ENCODE data around the gene IRF2BPL.

Gene IRF2BPL

DNA sequence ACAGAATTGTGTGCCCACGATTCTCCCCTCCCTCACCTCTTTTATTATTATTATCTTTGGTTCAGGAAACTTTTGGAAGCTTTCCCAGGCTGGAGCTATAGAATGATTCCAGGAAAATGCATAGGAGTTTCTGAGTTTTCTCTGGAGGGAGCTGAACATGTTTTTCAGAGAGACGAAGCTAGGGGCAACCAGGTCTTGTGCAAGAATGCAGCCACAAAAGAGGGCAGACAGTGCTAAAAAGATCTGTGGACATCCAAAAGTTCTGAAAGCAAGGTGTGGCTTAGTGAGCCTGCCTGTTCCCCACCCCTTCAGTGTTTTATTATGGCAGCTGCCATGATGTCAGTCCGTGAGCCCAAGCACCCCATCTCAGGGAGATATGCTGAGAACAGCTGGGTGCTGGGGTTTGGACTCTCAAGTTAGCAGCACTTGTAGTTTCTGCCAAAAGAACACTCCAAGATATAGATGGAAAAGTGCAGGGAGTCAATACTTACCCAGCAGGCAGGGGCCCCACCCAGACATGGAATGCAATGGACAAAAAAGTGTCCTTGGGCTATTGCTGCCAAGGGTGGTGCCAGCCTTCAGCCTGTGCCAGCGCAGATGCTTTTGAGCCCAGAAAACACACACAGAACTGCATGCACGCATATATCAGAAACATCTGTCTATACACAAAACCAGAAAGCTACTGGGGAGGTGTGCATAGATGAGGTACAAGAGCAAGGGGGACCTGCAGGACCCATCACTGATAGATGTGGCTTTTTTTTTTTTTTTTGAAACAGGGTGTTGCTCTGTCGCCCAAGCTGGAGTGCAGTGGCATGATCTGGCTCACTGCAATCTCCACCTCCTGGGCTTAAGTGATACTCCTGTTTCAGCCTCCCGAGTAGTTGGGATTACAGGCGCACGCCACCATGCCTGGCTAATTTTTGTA, 17.0 kb upstream of the IRF2BPL start:
- TF ChIP-seq JUND (IDR thresholded peaks at IDR 0.05; ENCODE audit: low read depth), result no peak
- in situ Hi-C loops (cut with HindIII; ENCODE audit: low pct_unique_long_range_greater_than_20kb, low sequenced_read_pairs), result no loop called here
- DNase-seq (ENCODE audit: low read depth in 1 of 2, low spot score in 1 of 2), result no peak

DNA sequence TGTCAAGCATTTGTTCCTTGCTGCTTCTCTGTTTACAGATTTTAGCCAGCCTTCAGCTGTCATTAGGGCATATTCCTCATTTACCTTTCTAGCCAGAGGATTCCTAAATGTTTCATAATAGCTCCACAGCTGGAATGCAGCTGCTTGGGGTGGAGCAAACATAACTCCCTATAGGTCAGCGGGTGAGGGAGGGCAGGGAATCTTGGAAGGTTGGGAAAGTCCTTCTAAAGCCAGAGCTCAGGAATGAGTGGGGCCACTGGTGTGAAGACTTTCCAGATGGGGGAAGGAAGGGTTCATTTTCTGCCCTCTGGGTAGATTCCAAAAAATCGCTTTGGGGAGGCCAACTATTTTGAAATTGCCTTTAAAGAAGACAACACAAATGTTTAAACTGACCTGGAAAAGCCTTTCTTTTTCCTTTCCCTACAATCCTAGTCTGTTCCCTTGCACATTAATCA, 16.3 kb upstream of the IRF2BPL start:
- TF ChIP-seq JUND (IDR thresholded peaks at IDR 0.05; ENCODE audit: low read depth), result no peak
- no peak for DNase-seq (ENCODE audit: low read depth in 1 of 2, low spot score in 1 of 2)
- in situ Hi-C loops (cut with HindIII; ENCODE audit: low pct_unique_long_range_greater_than_20kb, low sequenced_read_pairs), result no loop called here

DNA sequence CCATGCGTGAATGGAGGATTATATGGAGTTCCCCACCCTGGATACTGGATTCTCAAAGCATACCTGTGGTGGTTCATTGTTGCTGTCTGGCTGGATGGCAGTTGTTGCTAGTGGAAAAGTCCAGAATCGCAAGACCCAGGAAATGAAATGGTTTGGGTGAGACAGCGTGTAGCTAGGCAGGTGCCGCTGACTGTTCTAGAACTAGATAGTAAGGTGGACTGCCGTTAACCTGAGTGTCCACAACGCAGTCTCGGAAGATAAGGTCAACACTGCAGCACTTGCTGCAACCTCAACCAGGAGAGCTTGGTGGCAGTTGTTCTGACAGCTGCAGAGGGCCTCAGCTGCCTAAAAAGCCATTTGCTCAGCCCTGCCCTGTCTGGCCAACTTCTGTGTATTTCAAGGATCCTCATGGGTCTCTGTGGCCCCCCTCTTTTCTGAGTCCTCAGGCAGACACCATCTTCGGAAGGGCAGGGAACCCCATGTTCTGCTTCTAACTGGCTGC, 15.5 kb upstream of the IRF2BPL start:
- in situ Hi-C loops (cut with HindIII; ENCODE audit: low pct_unique_long_range_greater_than_20kb, low sequenced_read_pairs), result no loop called here
- no peak for DNase-seq (ENCODE audit: low read depth in 1 of 2, low spot score in 1 of 2)
- TF ChIP-seq JUND (IDR thresholded peaks at IDR 0.05; ENCODE audit: low read depth), result no peak

DNA sequence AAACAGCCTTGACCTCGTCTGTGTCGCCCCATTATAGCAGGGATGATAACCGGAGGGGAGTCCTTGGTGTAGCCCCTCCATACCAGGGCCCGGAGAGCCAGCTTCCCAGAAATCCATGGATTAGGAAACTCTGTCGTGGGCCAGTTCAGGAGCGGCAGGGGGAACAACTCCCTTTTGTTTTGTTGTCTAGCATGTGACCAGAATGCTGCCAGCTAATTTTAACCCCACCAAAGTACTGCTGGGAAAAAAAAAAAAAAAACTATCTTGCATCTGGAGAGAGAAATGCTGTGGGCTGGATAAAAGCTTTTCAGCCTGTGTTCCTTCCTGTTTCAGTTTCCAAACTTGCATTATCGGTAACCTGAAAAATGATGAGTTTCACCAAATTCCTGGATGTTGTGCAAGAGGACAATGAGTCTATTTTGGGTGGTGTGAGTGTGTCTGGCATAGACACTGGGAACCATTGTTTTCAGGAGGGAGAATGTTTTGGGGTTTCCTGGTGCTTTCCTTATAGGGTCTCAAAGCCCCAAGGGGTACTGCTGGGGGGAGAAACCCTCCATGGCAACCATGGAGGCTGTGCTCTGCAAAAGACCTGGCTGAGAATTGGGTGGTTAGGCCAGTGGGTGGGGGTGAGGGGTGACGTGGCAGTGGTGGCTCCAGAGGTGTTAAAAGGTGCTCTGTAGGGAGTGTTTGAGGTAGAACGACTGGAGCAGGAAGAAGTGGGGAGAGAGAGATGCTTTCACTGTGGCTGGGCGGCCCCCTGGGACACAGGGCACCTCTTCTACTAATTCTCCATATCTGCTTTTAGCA, 14.9 kb upstream of the IRF2BPL start:
- TF ChIP-seq JUND (IDR thresholded peaks at IDR 0.05; ENCODE audit: low read depth), result no peak
- in situ Hi-C loops (cut with HindIII; ENCODE audit: low pct_unique_long_range_greater_than_20kb, low sequenced_read_pairs), result no loop called here
- no peak for DNase-seq (ENCODE audit: low read depth in 1 of 2, low spot score in 1 of 2)

DNA sequence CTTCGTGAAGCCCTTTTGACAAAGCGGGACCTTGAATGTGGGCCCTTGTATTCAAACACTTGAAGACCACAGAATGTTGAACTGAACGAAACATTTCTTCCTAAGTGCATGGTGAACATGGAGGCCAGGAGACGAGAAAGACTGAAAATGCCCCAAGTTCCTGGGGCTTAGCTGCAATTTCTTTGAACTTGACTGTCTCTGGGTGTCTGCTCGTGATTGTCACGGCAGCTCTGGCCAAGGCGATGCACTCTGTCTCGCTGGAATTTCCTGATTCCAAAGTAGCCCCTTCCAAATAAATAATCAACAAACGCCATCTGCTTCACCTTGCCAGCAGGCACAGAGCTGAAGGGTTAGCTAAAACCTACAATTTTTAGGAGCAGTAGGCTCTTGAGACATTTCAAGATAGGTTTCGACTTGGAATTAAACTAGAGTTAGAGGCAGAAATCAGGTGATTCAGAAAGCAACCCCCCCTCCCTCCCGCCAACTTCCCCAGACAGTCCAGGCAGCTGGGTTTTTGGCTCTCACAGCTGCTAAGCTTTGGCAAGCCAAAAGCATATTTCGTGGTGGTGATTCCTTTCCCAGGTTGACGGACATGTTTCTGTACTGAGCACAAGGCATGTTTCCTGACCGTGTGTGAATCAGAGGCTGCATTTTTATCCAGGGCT, 13.5 kb upstream of the IRF2BPL start:
- in situ Hi-C loops (cut with HindIII; ENCODE audit: low pct_unique_long_range_greater_than_20kb, low sequenced_read_pairs), result no loop called here
- peak in 1 of 2 experiments; percentile 42 for DNase-seq (ENCODE audit: low read depth in 1 of 2, low spot score in 1 of 2)
- no peak for TF ChIP-seq JUND (IDR thresholded peaks at IDR 0.05; ENCODE audit: low read depth)

DNA sequence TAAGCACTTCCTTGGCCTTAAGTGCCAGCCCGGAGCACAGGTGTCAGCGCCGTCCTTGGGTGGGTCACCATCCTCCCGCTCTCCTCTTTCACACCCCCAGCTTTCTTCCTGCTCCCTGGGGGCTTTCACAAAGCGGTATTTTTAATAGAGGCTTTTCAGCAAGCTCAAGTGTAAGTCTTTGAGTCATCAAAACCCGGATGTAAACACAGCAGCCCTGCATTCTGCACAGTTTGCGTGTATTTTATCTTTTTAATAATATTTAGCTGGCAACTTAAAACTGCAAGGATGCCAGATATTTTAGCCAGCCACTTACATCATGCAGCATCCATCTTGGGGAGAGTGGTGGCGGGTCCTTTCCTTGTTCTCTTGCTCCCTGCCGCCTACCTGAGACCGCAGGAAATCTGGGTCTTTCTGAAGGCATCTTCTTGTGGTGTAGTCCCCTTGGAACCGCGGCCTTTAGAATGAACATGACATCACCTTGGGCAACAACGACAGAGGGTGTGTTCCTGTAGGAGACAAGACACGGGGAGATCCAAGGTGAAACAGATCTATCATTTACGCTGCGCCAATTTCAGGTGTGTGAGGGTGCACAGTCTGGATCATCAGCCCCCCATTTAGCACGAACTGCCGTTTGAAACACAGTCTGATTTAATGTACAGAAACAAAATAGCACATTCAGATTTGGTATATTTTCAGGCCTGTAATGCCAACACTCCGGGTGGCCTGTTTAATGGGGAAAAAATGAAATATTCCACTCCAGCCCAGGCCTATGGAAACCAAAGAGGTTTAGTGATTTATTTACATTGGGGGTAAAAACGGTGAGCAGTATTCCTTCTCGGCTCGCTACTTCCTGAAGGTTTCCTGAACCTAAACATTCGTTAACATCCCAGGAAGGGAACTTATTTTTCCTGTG, 12.5 kb upstream of the IRF2BPL start:
- DNase-seq (ENCODE audit: low read depth in 1 of 2, low spot score in 1 of 2), result peak in 1 of 2 experiments; percentile 38
- in situ Hi-C loops (cut with HindIII; ENCODE audit: low pct_unique_long_range_greater_than_20kb, low sequenced_read_pairs), result no loop called here
- TF ChIP-seq JUND (IDR thresholded peaks at IDR 0.05; ENCODE audit: low read depth), result no peak; the same call in 1 of the 2 replicates

DNA sequence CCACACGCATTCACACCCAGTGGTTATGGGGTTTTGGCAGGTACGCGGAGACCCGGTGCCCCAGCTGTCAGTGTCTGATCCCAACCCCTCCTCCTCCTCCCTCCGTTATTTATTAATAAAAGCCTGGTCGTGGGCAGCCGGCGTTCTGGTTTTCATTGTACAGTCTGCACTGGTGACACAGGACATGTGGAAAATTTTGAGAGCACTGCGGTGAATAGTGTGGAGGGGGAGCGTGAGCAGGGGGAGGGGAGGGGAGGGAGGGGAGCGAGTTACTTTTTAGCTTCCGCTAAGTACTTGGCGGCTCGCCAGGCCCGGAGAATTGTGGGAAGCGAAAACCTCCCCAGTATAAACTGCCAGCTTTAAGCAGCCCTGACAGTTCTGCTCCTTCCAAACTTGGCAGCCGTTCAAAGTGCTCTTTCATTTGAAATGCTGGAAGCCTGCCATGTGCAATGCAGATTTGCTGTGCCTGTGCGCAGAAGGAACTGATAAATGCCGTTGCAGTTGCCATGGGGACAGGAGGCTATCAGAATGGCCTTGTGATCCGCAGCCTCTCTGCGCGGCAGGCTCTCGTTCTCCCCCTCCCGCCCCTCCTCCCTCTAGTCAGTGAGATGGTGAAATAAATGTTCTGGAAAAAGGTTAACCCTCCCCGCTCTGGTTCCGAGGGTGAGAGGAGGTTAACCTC, 11.7 kb upstream of the IRF2BPL start:
- TF ChIP-seq JUND (IDR thresholded peaks at IDR 0.05; ENCODE audit: low read depth), result no peak
- in situ Hi-C loops (cut with HindIII; ENCODE audit: low pct_unique_long_range_greater_than_20kb, low sequenced_read_pairs), result no loop called here
- peak in 1 of 2 experiments; percentile 93 for DNase-seq (ENCODE audit: low read depth in 1 of 2, low spot score in 1 of 2)

DNA sequence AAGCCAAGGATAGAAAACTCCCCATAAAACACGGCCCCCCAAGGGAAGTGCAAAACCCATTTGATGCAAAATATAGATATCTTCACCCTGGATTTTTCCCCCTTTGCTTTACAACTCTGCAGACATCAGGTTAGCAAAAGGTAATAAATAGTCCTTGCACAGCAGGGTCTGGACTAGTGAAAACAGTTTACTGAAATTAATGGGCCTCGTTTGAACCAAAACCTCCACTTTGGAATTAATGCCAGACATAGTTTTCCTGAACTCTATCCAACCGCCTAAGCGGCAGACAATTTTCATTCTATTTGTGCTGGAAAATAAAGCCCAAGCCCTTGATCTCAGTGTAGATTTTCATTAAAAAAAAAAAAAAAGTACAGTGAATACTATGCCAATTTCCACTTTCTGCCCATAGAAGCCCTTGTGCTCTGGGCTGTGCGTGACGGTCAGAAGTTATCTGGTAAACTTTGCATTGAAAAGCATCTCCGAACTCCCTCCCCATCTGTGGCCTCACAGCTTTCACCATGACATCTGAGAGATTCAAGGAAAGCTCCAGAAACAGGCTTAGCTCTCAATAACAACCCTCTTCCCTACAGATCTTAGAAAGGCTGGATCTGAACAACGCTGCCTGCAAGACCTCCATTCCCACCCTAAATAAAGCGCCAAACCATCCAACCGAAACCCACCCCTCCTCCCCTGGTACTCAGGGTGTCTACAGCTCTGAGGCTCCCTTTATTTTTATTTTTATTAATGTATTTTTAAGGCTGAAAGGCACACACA, 11.0 kb upstream of the IRF2BPL start:
- in situ Hi-C loops (cut with HindIII; ENCODE audit: low pct_unique_long_range_greater_than_20kb, low sequenced_read_pairs), result no loop called here
- TF ChIP-seq JUND (IDR thresholded peaks at IDR 0.05; ENCODE audit: low read depth), result no peak
- no peak for DNase-seq (ENCODE audit: low read depth in 1 of 2, low spot score in 1 of 2)

DNA sequence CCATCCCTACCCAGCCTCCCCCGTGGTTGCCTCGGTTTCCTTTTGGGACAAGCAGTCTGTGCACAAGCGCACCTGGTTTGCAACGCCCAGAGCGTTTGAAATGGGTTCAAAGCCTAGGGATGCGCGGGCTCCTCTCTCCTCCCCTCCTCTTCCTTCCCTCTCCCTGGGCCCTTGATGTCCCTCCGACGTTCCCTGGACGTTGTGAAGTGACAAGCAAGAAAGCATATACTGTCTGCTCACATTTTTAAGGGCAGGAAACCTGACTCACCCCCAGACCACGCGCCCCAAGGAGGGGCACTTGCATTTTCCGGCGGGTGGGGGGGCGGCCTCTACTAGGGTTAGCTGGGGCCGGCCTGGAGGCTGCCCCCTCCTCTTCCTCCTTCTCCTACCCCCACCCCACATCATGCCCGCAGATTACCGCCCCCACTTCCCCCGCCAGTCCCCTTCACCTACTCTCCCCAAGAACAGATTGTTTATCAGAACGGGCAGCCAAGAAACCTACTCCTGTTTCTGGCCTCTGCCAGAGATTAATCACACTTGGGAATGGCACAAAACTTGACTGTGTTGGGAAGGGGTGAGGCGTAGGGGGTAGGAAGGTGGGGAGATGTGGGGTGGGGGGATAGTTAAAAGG, 9.5 kb upstream of the IRF2BPL start:
- TF ChIP-seq JUND (IDR thresholded peaks at IDR 0.05; ENCODE audit: low read depth), result no peak
- in situ Hi-C loops (cut with HindIII; ENCODE audit: low pct_unique_long_range_greater_than_20kb, low sequenced_read_pairs), result no loop called here
- DNase-seq (ENCODE audit: low read depth in 1 of 2, low spot score in 1 of 2), result no peak
